Stomach (tissue), 4 donors: ENCODE results near the gene KCNA10.

Experiments used
- EP300 ChIP-seq: sonication (generic); formaldehyde crosslinking; IDR thresholded peaks from one replicate; pipeline ENCODE4 v1.6.1; 2017; ENCODE audit warnings: antibody characterized with exemption
- TF ChIP-seq, protein P1 (sequence below), 7 experiments: fragments of 450-650 bp in 4 of 7; fragments of 200-600 bp in 3 of 7; sonication (generic) in 3 of 7; IDR thresholded peaks; one replicate each; pipeline ENCODE4 v1.5.1; 2016 to 2019; ENCODE audit warnings: antibody characterized with exemption in 7 of 7, control low read depth in 2 of 7, mild to moderate bottlenecking in 1 of 7

DNA sequence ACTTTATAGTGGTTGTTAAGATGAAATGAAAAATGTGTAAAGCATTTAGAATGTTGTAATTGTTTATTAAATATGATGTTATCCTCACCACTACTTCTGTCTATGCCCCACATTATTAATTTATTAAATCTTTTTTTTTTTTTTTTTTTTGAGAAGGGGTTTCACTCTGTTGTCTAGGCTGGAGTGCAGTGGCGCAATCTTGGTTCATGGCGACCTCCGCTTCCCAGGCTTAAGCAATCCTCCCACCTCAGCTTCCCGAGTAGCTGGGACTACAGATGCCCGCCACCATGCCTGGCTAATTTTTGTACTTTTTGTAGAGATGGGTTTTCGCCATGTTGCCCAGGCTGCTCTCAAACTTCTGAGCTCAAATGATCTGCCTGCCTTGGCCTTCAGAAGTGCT lies 7.5 kb downstream of the KCNA10 start:
- TF ChIP-seq EP300, result no peak
- TF ChIP-seq, protein P1, sequence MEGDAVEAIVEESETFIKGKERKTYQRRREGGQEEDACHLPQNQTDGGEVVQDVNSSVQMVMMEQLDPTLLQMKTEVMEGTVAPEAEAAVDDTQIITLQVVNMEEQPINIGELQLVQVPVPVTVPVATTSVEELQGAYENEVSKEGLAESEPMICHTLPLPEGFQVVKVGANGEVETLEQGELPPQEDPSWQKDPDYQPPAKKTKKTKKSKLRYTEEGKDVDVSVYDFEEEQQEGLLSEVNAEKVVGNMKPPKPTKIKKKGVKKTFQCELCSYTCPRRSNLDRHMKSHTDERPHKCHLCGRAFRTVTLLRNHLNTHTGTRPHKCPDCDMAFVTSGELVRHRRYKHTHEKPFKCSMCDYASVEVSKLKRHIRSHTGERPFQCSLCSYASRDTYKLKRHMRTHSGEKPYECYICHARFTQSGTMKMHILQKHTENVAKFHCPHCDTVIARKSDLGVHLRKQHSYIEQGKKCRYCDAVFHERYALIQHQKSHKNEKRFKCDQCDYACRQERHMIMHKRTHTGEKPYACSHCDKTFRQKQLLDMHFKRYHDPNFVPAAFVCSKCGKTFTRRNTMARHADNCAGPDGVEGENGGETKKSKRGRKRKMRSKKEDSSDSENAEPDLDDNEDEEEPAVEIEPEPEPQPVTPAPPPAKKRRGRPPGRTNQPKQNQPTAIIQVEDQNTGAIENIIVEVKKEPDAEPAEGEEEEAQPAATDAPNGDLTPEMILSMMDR (IDR thresholded peaks at IDR 0.05), result no peak
